Activated CD8-positive, alpha-beta memory T cell treated with anti-CD3 and anti-CD28 coated beads, Interleukin-2, amount 50 U/mL, for 4 hours (primary cell): ENCODE results near the gene TIMM17A.
"Not testable (repeated sequence)": the region's sequence is repeated elsewhere in the genome, so short reads cannot be mapped to it uniquely, and the experiment has no call there.

Source experiments
- DNase-seq: peaks from one replicate; pipeline ENCODE4 v3.0.0-alpha.2; 2020

The TIMM17A gene

GRCh38 chr1:202016811-202017748 is 61.8 kb downstream of the TIMM17A start:
- no peak for DNase-seq

GRCh38 chr1:202017749-202018467 is 62.6 kb downstream of the TIMM17A start:
- DNase-seq = no peak

- DNase-seq = no peak
Observed at GRCh38 chr1:202018468-202019234, 63.3 kb downstream of the TIMM17A start.

GRCh38 chr1:202019235-202019558 is 63.9 kb downstream of the TIMM17A start:
- not testable (repeated sequence) for DNase-seq
